Measurements from ENCODE around the gene ZNF184.
A peak's percentile ranks its signal among the peaks of the same experiment; 100 is the strongest.

ZNF184 gene

DNA sequence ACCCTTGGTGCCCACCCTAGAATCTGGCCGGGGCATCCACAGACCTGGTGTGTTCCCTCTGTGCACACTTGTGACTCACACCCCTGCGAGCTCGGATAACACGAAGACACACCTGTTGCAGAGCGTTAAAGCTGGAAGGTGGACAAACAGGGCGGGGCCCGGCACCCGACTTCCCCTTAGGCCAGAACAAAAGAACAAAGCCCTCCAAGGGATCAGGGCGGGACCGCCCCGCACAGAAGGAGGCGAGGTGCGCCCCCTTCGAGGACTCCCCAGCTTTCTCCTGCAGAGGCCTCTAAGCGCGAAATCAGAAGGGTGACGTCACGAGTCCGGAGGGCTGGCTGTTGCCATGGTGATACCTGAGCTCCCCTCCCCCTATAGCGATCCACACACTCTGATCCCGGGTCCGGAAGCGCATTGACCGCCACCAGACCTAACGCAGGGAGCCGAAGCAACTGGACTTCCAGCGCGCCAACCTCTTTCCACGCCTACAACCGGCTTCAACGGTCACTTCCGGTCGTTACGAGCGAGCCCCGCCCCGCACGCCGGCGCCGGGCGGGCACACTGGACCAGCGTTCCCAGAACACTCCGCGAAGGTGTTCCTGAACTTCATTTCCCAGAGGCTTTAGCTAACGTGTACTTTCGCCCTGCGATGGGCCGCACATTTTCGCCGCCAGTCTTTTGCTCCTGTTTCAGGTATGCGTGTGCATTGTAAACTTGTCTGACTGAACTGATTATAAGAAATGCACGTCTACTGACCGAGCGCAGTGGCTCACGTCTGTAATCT lies at the start of gene ZNF184:
ZNF184 (minus strand) TSS at position 489 of the 784 bp plus-strand sequence. CDS start 811 bp downstream, outside the sequence.
- Histone ChIP-seq H3K4me1 (ENCODE audit: low read depth, poor library complexity, severe bottlenecking) (peaks cover 51% of the 10 kb centered on the region), H4K20me1 (ENCODE audit: insufficient read depth) (no peaks in the 10 kb centered on the region), H3K27me3 (ENCODE audit: insufficient read depth, low read depth) (no peaks in the 10 kb centered on the region), H3K4me2 (peak within 1 kb of the TSS; percentile 71), H3K36me3 (ENCODE audit: insufficient read depth) (0 out of 2 replicates have a peak, but pooled peaks cover 2% of the 10 kb centered on the region), H3K9ac (peak within 1 kb of the TSS; percentile 82), H3K79me2 (ENCODE audit: insufficient read depth, low read depth) (peaks cover 27% of the 10 kb centered on the region; the same call in 1 of the 2 replicates), H2AFZ (ENCODE audit: low read depth) (peak within 1 kb of the TSS; percentile 93), H3K4me3 (IDR thresholded peaks at IDR 0.05; ENCODE audit: insufficient read depth, low read depth, low read length) (no peak within 1 kb of the TSS), H3K27ac (peak within 1 kb of the TSS; percentile 92)
- TF ChIP-seq, protein P1, sequence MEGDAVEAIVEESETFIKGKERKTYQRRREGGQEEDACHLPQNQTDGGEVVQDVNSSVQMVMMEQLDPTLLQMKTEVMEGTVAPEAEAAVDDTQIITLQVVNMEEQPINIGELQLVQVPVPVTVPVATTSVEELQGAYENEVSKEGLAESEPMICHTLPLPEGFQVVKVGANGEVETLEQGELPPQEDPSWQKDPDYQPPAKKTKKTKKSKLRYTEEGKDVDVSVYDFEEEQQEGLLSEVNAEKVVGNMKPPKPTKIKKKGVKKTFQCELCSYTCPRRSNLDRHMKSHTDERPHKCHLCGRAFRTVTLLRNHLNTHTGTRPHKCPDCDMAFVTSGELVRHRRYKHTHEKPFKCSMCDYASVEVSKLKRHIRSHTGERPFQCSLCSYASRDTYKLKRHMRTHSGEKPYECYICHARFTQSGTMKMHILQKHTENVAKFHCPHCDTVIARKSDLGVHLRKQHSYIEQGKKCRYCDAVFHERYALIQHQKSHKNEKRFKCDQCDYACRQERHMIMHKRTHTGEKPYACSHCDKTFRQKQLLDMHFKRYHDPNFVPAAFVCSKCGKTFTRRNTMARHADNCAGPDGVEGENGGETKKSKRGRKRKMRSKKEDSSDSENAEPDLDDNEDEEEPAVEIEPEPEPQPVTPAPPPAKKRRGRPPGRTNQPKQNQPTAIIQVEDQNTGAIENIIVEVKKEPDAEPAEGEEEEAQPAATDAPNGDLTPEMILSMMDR (conservative IDR thresholded peaks at IDR 0.05; ENCODE audit: low read depth, low read length), result no peak

DNA sequence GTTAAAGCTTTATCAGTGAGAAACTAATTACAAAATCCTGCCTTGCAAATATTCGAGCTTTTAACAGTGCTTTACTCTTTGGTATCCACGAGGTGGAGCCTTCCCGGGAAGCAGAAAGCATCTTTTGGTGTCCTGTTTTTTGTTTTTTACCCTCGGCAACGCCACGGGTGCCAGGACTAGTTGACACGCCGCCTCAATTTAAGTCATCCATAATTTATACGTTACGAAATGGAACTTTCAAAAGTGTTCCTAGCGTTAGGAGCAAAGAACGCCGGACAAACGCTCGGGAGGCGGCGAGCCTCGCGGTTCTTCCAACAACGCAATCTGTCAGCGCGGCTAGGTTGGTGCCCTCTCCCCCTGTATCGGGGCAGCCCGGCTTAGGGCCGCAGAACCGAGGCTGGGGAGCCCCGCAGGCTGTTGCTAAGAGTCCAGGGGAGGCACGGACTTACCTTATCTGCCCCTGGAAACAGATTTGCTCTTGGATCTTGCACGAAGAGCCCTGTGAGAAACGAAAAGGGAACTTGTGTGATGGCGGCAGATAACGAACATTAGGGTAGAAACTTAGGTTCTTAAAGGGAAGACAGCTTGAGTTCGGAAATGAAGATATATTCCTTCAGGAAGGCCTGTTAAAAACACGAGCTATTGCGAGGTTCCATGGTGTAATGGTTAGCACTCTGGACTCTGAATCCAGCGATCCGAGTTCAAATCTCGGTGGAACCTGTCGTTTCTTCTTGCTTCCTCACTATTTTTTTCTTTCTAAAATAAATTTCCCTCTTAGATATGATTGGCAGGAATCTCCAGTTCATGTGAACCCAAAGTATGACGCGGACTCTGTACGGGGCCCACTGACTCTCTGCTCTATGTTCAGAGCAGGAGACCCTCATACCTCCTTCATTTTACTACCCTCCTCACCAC lies 46.2 kb upstream of the ZNF184 start:
- peak overlapping the region; percentile 61 for H3K4me2 ChIP-seq
- no peaks in the 10 kb centered on the region for H3K27me3 ChIP-seq (ENCODE audit: insufficient read depth, low read depth)
- peak overlapping the region; percentile 98 for H2AFZ ChIP-seq (ENCODE audit: low read depth)
- TF ChIP-seq, protein P1 (conservative IDR thresholded peaks at IDR 0.05; ENCODE audit: low read depth, low read length), result peak; percentile 80
- no peaks in the 10 kb centered on the region for H4K20me1 ChIP-seq (ENCODE audit: insufficient read depth)
- H3K27ac ChIP-seq, result peak overlapping the region; percentile 87
- peaks cover 8% of the 10 kb centered on the region for H3K4me1 ChIP-seq (ENCODE audit: low read depth, poor library complexity, severe bottlenecking)
- H3K4me3 ChIP-seq (IDR thresholded peaks at IDR 0.05; ENCODE audit: insufficient read depth, low read depth, low read length), result no peak overlapping the region
- H3K9ac ChIP-seq, result peak overlapping the region; percentile 83
- no peaks in the 10 kb centered on the region for H3K36me3 ChIP-seq (ENCODE audit: insufficient read depth)
- no peaks in the 10 kb centered on the region for H3K79me2 ChIP-seq (ENCODE audit: insufficient read depth, low read depth)

DNA sequence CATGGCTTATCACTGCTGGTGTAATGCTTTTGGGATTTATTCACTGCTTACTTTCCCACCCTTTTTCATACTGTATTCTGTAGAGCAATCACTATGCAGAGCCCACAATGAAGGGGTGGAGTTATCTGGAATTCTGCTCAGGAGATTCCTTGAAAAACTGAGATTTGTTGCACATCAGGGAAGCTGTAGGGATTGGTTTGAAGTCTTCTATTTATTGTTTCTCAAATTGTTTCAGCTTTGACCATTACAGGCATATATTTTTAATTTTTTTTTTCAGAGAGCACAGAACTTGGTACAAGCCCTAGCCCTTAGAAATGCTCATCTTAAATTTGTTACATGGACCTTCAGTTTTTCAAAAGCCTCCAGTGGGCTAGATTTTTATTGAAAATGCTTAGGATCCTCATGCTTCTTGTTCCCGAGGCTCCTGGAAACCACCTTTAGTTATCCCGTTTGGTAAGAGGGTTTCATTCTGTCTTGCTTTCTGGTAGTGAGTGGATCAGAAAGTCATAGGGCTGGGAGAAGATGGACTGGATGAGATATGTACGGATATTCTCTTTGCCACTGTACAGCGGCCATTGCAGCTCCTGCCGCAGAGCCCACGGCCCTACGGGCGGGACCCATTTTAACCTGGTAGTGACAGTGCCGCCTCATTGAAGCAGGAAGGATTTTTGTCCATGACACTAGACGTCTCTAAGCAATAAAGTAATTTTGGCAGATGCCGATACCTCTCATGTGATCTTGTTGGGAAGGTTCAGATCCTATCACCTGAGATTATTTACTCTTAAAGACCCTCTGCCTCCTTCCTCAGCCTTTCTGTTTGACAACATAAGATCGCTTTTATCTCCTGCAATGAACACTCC lies 45.3 kb upstream of the ZNF184 start:
- Histone ChIP-seq H3K4me2 (peak overlapping the region; percentile 61), H3K9ac (peak overlapping the region; percentile 83), H3K27ac (peak overlapping the region; percentile 87), H3K4me1 (ENCODE audit: low read depth, poor library complexity, severe bottlenecking) (peaks cover 8% of the 10 kb centered on the region), H2AFZ (ENCODE audit: low read depth) (peak overlapping the region; percentile 98), H3K36me3 (ENCODE audit: insufficient read depth) (no peaks in the 10 kb centered on the region), H3K79me2 (ENCODE audit: insufficient read depth, low read depth) (no peaks in the 10 kb centered on the region), H4K20me1 (ENCODE audit: insufficient read depth) (no peaks in the 10 kb centered on the region), H3K4me3 (IDR thresholded peaks at IDR 0.05; ENCODE audit: insufficient read depth, low read depth, low read length) (no peak overlapping the region), H3K27me3 (ENCODE audit: insufficient read depth, low read depth) (no peaks in the 10 kb centered on the region)
- TF ChIP-seq, protein P1 (conservative IDR thresholded peaks at IDR 0.05; ENCODE audit: low read depth, low read length), result no peak

DNA sequence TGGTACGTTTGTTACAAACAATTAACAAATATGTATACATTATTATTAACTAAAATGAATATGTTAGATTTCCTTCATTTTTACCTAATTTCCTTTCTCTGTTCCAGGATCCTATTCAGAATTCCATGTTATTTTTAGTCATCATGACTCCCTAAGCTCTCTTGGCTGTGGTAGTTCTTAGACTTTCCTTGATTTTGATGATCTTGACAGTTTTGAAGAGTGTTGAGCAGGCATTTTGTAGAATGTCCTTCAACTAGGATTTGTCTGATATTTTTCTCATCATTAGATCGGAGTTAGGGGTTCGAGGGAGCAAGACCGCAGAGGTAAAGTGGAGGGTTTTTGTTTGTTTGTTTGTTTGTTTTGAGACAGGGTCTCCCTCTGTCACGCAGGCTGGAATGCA lies 44.3 kb upstream of the ZNF184 start:
- Histone ChIP-seq H3K9ac (no peak overlapping the region), H3K27me3 (ENCODE audit: insufficient read depth, low read depth) (no peaks in the 10 kb centered on the region), H3K4me1 (ENCODE audit: low read depth, poor library complexity, severe bottlenecking) (peaks cover 8% of the 10 kb centered on the region), H3K4me3 (IDR thresholded peaks at IDR 0.05; ENCODE audit: insufficient read depth, low read depth, low read length) (no peak overlapping the region), H3K79me2 (ENCODE audit: insufficient read depth, low read depth) (no peaks in the 10 kb centered on the region), H3K27ac (no peak overlapping the region), H3K4me2 (no peak overlapping the region), H2AFZ (ENCODE audit: low read depth) (no peak overlapping the region), H4K20me1 (ENCODE audit: insufficient read depth) (no peaks in the 10 kb centered on the region), H3K36me3 (ENCODE audit: insufficient read depth) (no peaks in the 10 kb centered on the region)
- TF ChIP-seq, protein P1 (conservative IDR thresholded peaks at IDR 0.05; ENCODE audit: low read depth, low read length), result no peak

All from KMS-11 (cell line).